Neuronal stem cell (in vitro differentiated cells): Measurements from ENCODE around the gene NR3C1.
A peak's percentile ranks its signal among the peaks of the same experiment; 100 is the strongest.

Experiments used
- DNase-seq: peaks from one replicate; pipeline ENCODE4 v3.0.0-alpha.2; 2013; ENCODE audit warnings: low spot score
- H2AFZ ChIP-seq: one replicate; pipeline ENCODE4 v1.6.1; 2013; ENCODE audit warnings: mild to moderate bottlenecking, low read length, inconsistent platforms
- H2AK5ac ChIP-seq: 2 replicates; pipeline ENCODE4 v1.6.1; 2013; ENCODE audit warnings: low read depth, mild to moderate bottlenecking, inconsistent platforms, low read length, moderate library complexity, mixed read lengths
- H2BK120ac ChIP-seq: 2 replicates; pipeline ENCODE4 v1.6.1; 2013; ENCODE audit warnings: low read depth, mild to moderate bottlenecking, inconsistent platforms, low read length, moderate library complexity, mixed read lengths
- H2BK12ac ChIP-seq: one replicate; pipeline ENCODE4 v1.6.1; 2013; ENCODE audit warnings: low read length, inconsistent platforms
- H2BK15ac ChIP-seq: 2 replicates; pipeline ENCODE4 v1.6.1; 2013; ENCODE audit warnings: mild to moderate bottlenecking, low read length, inconsistent platforms, mixed read lengths
- H2BK5ac ChIP-seq: one replicate; pipeline ENCODE4 v1.6.1; 2013; ENCODE audit warnings: inconsistent platforms, mild to moderate bottlenecking, low read length, moderate library complexity
- H3K14ac ChIP-seq: one replicate; pipeline ENCODE4 v1.6.1; 2013; ENCODE audit warnings: low read length, inconsistent platforms
- H3K18ac ChIP-seq: 2 replicates; pipeline ENCODE4 v1.6.1; 2013; ENCODE audit warnings: low read length, inconsistent platforms
- H3K23ac ChIP-seq: 2 replicates; pipeline ENCODE4 v1.6.1; 2013; ENCODE audit warnings: low read depth, mild to moderate bottlenecking, mixed read lengths, low read length, inconsistent platforms; ENCODE audit not compliant: poor library complexity
- H3K27ac ChIP-seq: replicated peaks from 3 replicates; pipeline ENCODE4 v1.5.1; 2013; ENCODE audit warnings: low read length, inconsistent platforms
- H3K27me3 ChIP-seq, 3 experiments: 2 replicates each; pipeline ENCODE4 v1.6.1; 2013; ENCODE audit warnings: low read length in 3 of 3, mild to moderate bottlenecking in 2 of 3, inconsistent platforms in 1 of 3, low read depth in 1 of 3, mixed read lengths in 1 of 3, moderate library complexity in 1 of 3; ENCODE audit not compliant: control insufficient read depth in 3 of 3, insufficient read depth in 3 of 3
- H3K36me3 ChIP-seq, 2 donors: replicated peaks in 1 of 2; 2 replicates each; pipeline ENCODE4 v1.6.1; 2013; ENCODE audit warnings: low read length in 2 of 2; ENCODE audit not compliant: control insufficient read depth in 2 of 2, insufficient read depth in 2 of 2
- H3K4ac ChIP-seq: 2 replicates; pipeline ENCODE4 v1.6.1; 2013; ENCODE audit warnings: inconsistent platforms, mild to moderate bottlenecking, low read length, moderate library complexity
- H3K4me1 ChIP-seq, 2 donors: 1 replicate in 1 of 2; 2 replicates in 1 of 2; pipeline ENCODE4 v1.6.1; 2013; ENCODE audit warnings: low read length in 2 of 2, low read depth in 1 of 2; ENCODE audit not compliant: control insufficient read depth in 2 of 2, insufficient read depth in 1 of 2
- H3K4me2 ChIP-seq: one replicate; pipeline ENCODE4 v1.6.1; 2013; ENCODE audit warnings: mild to moderate bottlenecking, low read length, inconsistent platforms; ENCODE audit not compliant: insufficient read depth, poor library complexity, severe bottlenecking
- H3K4me3 ChIP-seq, 2 donors: 2 replicates each; pipeline ENCODE4 v1.5.1; 2013; ENCODE audit warnings: low read length in 2 of 2, mild to moderate bottlenecking in 2 of 2, inconsistent platforms in 1 of 2, moderate library complexity in 1 of 2
- H3K79me1 ChIP-seq: one replicate; pipeline ENCODE4 v1.6.1; 2013; ENCODE audit warnings: low read depth, mild to moderate bottlenecking, inconsistent platforms, low read length, moderate library complexity
- H3K9ac ChIP-seq: one replicate; pipeline ENCODE4 v1.6.1; 2013; ENCODE audit warnings: mild to moderate bottlenecking, low read depth, low read length, inconsistent platforms; ENCODE audit not compliant: poor library complexity
- H3K9me3 ChIP-seq, 2 donors: replicated peaks in 1 of 2; 2 replicates each; pipeline versions ENCODE3 to v1.6.1; 2013; ENCODE audit warnings: low read length in 2 of 2, mild to moderate bottlenecking in 2 of 2, inconsistent platforms in 1 of 2, low read depth in 1 of 2, mixed read lengths in 1 of 2, moderate library complexity in 1 of 2; ENCODE audit not compliant: control insufficient read depth in 2 of 2, insufficient read depth in 1 of 2
- H4K8ac ChIP-seq: one replicate; pipeline ENCODE4 v1.6.1; 2013; ENCODE audit warnings: low read depth, mild to moderate bottlenecking, inconsistent platforms, low read length, moderate library complexity
- H4K91ac ChIP-seq: one replicate; pipeline ENCODE4 v1.6.1; 2013; ENCODE audit warnings: low read length, low read depth, mild to moderate bottlenecking, inconsistent platforms; ENCODE audit not compliant: poor library complexity
- WGBS, 2 donors: extraction: QIAGEN DNeasy Blood & Tissue Kit; methylation state at CpG; one replicate each; pipeline ENCODE4 v1.1.7; 2013; ENCODE audit warnings: missing lambda C conversion rate in 2 of 2, mixed read lengths in 1 of 2; ENCODE audit not compliant: insufficient read length in 2 of 2, insufficient replicate concordance in 1 of 2; ENCODE audit errors: extremely low coverage in 2 of 2; 5-methylcytosine and 5-hydroxymethylcytosine counted together

Gene NR3C1

DNA sequence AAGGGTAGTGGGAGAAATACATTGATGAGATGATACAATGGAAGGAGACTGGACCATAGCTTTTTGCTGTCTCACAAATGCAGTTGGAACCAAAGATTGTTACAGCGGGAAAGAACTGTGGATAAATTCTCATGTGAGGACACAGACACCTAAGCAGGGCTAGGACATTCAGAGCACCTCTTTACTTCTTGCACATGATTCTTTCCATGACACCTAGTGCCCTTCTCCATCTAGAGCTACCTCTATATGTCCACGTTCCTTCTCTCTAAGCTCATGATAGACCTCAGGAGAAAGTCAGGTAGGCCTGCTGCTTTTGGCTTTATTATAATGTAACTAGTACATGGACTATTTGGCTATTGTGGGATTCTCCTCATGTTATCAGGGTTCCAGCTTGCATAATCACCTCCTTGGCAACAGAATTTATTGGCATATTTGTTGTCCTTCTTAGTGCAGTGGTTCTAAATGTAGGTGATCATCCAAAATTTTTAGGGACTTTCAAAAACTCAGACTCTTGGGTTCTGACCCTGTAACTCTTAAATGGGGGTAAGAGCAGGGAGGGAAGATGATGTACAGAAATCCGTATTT lies 27.2 kb downstream of the NR3C1 start:
- no peak for DNase-seq
- Histone ChIP-seq H3K4me3 (no peak overlapping the region), H2AK5ac (no peak overlapping the region), H4K91ac (peak overlapping the region; percentile 24), H3K14ac (no peak overlapping the region), H3K4ac (no peak overlapping the region), H3K27ac (no peak overlapping the region), H4K8ac (no peak overlapping the region), H2BK15ac (no peak overlapping the region), H2AFZ (no peak overlapping the region), H3K18ac (no peak overlapping the region), H2BK5ac (no peak overlapping the region), H2BK120ac (no peak overlapping the region), H3K79me1 (no peaks in the 10 kb centered on the region), H3K4me1 (no peaks in the 10 kb centered on the region), H3K9ac (no peak overlapping the region), H3K9me3 (no peaks in the 10 kb centered on the region), H3K4me2 (no peak overlapping the region), H3K27me3 (no peaks in the 10 kb centered on the region), H2BK12ac (no peak overlapping the region), H3K36me3 (no peaks in the 10 kb centered on the region), H3K23ac (no peak overlapping the region)
- no CpG with 5 or more reads among the region's 3 CpGs for WGBS, 2 donors

DNA sequence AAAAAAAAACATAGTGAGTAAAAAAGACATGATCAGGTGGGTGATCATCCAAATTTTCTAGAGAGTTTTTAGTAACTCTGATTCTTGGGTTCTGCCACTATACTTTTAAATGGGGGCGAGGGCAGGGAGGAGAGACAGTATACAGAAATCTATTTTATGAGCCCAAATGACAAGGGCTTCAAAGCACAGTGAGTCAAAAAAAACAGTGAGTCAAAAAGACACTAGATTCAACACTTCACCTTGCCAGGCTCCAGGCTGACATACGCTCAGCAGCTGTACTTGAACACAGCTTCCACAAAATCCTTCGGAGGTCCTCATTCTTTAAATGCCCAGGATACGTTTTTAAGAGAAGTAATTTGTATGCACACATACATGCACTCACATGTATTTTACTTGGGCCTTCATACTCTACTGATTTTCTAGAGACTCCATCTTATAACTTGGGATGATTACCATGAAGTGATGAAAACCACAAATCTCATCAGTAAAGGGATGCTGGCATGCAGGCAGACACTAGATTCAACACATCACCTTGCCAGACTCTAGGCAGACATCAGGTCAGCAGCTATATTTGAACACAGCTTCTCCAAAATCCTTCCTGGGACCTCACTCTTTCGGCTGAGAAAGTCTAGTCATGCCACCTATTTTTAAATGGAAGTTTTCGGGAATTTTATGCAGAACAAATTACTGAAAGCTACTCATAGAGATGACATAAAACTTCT lies 28.8 kb downstream of the NR3C1 start:
- Histone ChIP-seq H2BK15ac (no peak overlapping the region), H3K9ac (no peak overlapping the region), H3K9me3 (no peaks in the 10 kb centered on the region), H3K4me2 (no peak overlapping the region), H3K23ac (no peak overlapping the region), H3K79me1 (no peaks in the 10 kb centered on the region), H2BK12ac (no peak overlapping the region), H4K91ac (no peak overlapping the region), H2AK5ac (no peak overlapping the region), H2BK120ac (no peak overlapping the region), H3K14ac (no peak overlapping the region), H2BK5ac (no peak overlapping the region), H2AFZ (no peak overlapping the region), H3K27ac (no peak overlapping the region), H3K18ac (no peak overlapping the region), H3K4me3 (no peak overlapping the region), H3K4me1 (no peaks in the 10 kb centered on the region), H3K27me3 (no peaks in the 10 kb centered on the region), H3K4ac (no peak overlapping the region), H3K36me3 (no peaks in the 10 kb centered on the region), H4K8ac (no peak overlapping the region)
- WGBS, 2 donors, result no CpG with 5 or more reads among the region's 6 CpGs
- DNase-seq, result no peak

DNA sequence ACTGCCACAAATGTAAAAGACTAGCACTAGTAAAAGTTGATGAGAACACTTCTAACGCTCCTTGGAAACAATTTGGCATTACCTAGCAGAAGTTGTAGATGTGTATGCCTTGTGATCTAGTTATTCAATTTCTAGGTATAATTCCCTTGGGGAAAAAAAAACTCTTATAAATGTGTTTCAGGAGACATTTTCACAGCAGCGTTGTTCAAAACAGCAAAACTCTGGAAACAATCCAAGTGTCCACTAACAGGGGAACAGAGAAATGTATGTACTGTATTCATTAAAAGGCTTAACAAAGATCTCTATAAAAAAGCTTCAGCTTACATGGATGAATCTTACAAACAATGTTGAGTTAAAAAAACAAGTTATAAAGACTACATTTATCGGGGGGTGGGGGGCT lies 30.4 kb downstream of the NR3C1 start:
- H3K4me2 ChIP-seq, result no peak overlapping the region
- H3K4ac ChIP-seq, result no peak overlapping the region
- H3K23ac ChIP-seq, result no peak overlapping the region
- H3K14ac ChIP-seq, result no peak overlapping the region
- no peak overlapping the region for H2BK12ac ChIP-seq
- no peak overlapping the region for H3K27ac ChIP-seq
- no peak overlapping the region for H4K8ac ChIP-seq
- no peaks in the 10 kb centered on the region for H3K4me1 ChIP-seq
- no peaks in the 10 kb centered on the region for H3K9me3 ChIP-seq
- H2BK15ac ChIP-seq, result no peak overlapping the region
- no peaks in the 10 kb centered on the region for H3K27me3 ChIP-seq
- H2BK120ac ChIP-seq, result no peak overlapping the region
- no peaks in the 10 kb centered on the region for H3K36me3 ChIP-seq
- no peak overlapping the region for H3K4me3 ChIP-seq
- H2BK5ac ChIP-seq, result no peak overlapping the region
- WGBS, 2 donors, result no CpG with 5 or more reads among the region's 3 CpGs
- no peak for DNase-seq
- H3K9ac ChIP-seq, result no peak overlapping the region
- H2AK5ac ChIP-seq, result no peak overlapping the region
- H4K91ac ChIP-seq, result no peak overlapping the region
- H3K18ac ChIP-seq, result no peak overlapping the region
- no peaks in the 10 kb centered on the region for H3K79me1 ChIP-seq
- H2AFZ ChIP-seq, result no peak overlapping the region

DNA sequence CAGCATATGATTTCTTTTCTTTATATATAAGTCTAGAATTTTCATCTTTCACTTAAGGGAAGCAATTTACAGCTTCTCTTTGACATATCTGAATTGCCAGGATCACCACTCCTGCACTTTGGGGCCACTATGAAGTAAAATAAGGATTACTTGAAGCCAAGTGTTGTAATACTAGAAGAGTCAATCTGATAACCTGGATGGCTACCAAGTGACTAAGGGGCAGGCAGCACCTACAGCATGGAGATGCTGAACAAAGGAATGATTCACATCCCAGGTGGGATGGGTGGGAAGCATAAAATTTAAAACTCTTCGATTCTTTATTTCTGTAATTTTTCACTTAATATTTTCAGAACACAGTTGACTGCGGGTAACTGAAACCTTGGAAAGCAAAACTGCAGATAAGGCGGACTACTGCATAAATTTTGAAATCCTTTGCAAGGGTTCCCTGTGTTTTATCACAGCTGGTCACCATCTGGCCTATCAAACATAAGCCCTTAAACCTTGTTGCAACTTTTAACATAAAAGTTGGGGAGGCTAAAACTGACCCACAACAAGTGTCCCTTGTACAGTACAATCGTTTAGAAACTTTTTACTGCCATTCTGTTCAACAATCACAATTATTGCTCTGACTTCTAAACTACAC lies 31.2 kb downstream of the NR3C1 start:
- H2AFZ ChIP-seq, result no peak overlapping the region
- no peak overlapping the region for H3K14ac ChIP-seq
- H3K9me3 ChIP-seq, result no peaks in the 10 kb centered on the region
- H3K4me1 ChIP-seq, result no peaks in the 10 kb centered on the region
- no peak overlapping the region for H4K91ac ChIP-seq
- WGBS, 2 donors, result no CpG with 5 or more reads among the region's 4 CpGs
- H3K9ac ChIP-seq, result no peak overlapping the region
- no peak overlapping the region for H2BK120ac ChIP-seq
- no peaks in the 10 kb centered on the region for H3K27me3 ChIP-seq
- H3K36me3 ChIP-seq, result no peaks in the 10 kb centered on the region
- H3K23ac ChIP-seq, result no peak overlapping the region
- no peak overlapping the region for H3K27ac ChIP-seq
- H2AK5ac ChIP-seq, result no peak overlapping the region
- no peak overlapping the region for H3K4me2 ChIP-seq
- H3K79me1 ChIP-seq, result no peaks in the 10 kb centered on the region
- H4K8ac ChIP-seq, result no peak overlapping the region
- DNase-seq, result no peak
- no peak overlapping the region for H2BK12ac ChIP-seq
- H3K4me3 ChIP-seq, result no peak overlapping the region
- no peak overlapping the region for H3K18ac ChIP-seq
- no peak overlapping the region for H2BK5ac ChIP-seq
- H2BK15ac ChIP-seq, result no peak overlapping the region
- H3K4ac ChIP-seq, result no peak overlapping the region
